NCI-H69 (cell line): Measurements from ENCODE around the gene CILP2.

Experiments used
- DNase-seq: peaks from one replicate; lab custom pipeline; 2025; lab: John Stamatoyannopoulos, UW

The CILP2 gene

DNA sequence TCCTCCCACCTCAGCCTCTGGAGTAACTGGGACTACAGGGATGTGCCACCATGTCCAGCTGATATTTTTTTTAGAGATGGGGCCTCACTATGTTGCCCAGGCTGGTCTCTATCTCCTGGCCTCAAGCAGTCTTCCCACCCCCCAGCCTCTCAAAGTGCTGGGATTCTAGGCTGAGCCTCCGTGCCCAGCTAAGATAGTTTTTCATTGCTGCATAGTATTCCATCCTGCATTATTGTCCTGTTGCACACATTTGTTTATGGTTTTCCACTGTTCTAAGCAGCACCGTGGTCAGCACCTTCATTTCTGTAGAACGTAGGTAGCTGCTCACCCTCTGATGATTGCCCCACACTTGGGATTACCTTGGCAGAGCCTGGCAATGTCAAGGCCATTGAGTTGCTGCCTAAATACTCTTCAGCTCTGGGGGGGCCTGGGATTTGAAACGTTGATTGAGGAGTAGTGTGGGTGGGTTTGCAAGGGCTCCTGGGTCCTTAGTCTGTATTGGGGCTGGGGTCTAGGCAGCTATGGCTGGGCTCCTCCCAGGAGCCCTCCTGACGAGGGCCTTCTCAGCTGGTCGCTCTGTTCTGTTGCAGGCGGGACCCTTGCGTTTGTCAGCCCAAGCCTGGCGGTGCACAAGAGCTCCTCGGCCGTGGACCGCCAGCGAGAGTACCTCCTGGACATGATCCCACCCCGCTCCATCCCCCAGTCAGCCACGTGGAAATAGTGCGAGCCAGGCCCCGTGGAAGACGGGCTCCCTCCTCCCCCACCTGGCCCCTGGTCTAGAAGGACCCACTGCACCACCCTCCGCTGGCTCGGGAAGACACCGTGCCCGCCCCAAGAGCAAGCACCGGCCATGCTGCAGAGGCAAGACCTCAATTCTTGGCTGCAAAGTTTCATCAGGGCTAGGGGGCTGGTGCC is 33.1 kb upstream of the CILP2 start:
- no peak for DNase-seq

DNA sequence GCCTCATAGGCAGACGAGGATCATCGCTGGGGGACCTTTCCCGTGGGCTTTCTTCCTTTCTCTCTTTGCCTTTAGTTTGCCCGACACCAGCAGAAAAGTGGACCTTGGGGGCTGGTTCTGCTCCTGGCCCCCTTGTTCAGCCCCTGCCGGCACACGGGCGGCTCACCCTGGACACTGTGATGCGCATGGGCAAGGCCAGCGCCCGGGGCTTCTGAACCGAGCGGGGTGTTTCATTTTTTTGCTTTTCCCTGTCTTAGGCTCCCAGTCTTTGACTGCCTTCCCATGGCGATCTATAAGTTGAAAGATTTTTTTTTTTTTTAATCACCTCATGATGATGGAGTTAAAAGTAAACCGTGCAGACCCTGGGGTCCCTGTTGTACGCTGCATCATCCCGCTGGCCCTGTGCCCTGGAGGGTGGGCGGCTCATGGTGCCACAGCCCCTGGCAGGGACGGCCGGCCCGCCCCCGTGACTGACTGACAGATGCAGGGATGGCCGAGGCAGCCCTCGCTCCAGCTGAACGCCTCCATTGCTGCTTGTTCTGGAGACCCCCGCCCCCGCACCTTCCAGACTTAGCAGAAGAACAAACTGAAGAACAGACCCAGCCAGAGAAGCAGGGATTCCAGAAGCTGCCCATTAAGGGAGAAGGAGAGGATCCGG is 32.3 kb upstream of the CILP2 start:
- DNase-seq, result no peak

DNA sequence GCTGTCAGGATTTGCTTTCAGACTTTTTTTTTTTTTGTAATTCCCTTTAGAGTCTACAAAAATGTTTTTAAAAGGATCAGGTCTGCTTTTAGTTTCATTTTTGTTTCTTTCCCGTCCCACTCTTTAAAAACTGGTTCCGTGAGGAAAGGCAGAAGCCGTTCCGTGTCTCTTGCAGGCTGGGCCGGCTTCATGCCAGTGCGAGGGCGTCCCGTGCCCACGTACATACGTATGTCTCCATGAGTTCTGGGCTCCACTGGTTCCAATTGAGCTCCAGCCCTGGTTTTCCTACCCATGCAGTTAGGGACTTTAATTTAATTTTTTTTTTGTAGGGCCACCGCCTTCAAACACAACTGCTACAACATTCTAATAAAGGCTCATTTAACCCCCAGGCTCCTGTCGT is 31.5 kb upstream of the CILP2 start:
- no peak for DNase-seq

DNA sequence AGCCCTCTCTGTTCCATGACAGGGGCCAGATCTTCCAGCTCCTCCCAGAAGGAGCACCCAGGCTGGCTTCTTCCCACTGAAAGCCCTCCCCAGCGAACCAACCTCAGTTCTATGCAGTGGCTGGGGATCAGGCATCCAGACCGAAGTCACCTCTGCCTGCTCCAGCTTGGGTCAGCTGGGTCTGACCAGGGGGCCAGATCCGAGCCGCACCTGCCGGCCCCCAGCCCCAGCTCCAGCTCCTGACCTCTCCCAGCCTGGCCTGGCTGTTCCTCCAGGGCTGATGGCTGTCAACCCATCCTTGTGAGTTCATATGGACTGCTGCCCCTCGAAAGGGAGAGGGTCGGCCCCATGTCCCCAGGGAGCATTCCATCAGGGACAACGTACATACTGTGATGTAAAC is 30.7 kb upstream of the CILP2 start:
- no peak for DNase-seq

DNA sequence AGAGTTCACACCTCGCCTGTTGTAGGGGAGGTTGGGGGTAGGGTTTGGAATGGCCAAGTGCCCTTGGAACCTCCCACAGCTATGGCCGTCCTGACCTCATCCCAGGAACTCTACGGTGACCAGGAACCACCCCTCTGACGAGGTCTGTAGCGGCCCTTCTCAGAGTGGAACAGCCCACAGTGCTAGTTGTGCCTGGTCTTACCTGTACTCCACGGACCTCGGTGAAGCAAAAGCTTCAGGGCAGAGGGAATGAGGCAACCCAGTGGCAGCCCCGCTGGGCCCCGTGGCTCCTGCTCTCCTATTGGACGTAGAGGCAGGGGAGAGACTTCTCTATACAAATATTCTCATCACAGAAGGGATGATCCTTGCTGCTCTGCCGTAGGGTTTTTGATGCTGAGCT is 29.8 kb upstream of the CILP2 start:
- no peak for DNase-seq

DNA sequence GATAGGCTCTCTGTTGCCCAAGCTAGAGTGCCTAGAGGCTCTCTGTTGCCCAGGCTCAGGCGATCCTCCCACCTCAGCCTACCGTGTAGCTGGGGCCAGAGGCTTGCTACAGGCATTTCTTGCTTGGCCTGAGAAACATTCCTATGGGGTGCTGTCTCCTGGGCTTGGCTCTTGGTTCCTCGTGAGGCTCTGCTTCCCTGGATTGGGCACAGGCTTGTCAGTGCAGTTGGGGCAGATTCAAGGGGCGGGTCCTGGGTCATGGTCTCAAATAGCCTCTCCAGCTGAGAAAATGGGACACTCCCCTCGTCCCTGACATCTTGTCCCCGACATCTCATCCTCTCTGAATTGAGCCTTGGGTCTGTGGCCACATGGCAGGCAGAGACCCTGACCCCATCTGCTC is 27.6 kb upstream of the CILP2 start:
- DNase-seq, result no peak

DNA sequence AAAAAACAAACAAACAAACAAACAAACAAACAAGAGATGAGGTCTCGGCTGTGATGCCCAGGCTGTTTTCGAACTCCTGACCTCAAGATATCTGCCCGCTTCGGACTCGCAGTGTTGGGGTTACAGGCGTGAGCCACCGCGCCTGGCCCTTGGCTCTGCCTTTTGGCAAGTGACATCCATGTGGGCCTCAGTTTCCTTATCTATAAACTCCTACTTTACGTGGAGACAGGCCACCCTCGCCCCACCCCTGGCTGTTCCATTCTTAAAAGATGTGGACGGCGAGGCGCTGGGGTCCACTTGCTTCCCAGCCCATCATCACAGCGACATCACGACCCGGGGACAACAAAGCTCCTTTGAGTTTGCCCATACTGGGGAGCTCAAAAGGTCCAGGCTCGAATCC is 24.4 kb upstream of the CILP2 start:
- no peak for DNase-seq

DNA sequence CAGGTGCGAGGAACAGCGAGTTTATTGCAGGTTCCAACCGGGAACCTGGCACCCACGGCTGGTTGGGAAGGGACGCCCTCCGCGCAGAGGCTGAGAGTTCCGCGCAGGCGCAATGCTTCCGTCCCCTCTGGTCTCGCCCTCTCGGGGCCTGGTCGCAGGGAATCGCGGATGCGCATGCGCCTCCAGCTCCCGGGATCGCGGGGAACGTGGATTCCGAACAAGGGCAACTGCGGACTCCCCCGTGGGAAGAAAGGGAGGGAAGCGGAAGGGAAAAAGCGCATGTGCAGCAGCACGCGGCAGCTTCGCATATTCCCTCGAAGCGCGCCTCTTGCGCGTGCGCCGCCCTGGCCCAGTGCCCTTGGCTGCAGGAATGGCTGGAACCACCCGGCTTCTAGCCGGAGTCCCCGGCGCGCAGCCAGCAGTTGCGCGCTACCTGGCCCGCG is 23.8 kb upstream of the CILP2 start:
- no peak for DNase-seq

DNA sequence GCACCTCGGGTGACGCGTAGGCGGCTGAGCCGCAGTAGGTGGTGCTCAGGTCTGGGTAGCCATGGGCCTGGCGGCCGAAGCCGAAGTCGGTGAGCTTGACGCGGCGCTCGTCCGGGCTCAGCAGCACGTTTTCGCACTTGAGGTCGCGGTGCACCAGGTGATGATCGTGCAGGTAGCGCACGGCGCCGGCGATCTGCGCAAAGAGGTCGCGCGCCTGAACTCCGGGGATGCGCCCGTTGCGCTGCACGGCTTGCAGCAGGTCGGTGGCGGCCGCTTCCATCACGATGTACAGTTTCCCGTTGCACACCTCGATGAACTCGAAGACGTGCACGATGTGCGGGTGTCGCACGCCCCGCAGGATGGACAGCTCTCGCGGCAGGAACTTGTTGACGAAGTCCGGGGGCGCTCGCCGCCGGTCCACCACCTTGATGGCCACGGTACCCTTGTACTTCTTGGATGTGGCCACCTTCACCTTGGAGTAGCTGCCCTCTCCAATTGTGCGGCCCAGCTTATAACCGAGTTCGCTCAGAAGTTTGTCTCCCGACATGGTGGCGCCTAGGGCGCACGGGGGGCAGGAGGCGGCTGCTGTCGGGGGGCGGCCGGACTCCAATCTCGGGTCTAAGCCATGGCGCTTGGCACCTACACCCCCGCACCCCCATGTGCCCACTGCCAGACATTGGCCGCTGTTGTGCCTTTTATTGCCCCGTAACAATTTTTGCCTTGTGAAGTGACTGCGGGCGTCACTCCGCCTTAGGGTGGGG is 23.0 kb upstream of the CILP2 start, which contains the start of gene TSSK6:
TSSK6 (minus strand) TSS at position 668 of the 761 bp plus-strand sequence; CDS start at position 547, 121 bp downstream.
- DNase-seq, result no peak

DNA sequence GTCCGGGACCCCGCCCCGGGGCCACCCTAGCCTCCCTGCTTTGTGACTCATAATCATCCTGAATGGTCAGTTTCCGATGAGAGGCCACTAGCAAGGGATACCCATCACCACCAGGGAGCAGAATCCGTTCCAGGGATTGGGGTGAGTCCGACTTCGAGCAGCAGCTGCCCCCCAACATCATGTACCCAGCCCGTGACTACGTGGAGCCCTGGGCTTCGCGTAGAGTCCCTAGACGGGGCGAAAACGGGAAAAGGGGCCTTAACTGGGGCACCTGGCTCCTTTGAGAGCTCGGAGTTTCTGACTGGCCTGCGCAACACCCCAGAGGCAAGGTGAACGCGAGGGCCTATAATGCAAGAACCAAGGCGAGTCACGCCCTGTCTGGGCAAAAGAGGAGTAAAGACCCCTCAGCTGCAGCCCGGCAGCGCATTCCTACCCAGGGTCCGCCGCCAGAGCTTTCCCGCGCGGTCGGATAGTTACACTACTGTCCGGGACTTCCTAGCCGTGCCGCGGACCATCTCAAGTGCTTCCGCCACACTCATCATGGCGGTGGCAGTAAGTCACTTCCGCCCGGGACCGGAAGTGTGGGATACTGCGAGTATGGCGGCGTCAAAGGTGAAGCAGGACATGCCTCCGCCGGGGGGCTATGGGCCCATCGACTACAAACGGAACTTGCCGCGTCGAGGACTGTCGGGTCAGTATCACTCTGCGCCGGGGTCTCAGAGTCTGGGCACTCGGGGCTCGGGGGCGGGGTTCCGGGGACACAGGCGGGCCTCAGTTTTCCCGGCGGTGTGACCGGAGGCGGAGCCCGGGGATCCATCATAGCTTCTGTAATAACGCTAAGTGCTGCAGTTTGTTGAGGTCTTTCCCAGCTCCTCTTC is 22.2 kb upstream of the CILP2 start, which contains the start of gene NDUFA13:
NDUFA13 (plus strand) TSS at position 584 of the 878 bp plus-strand sequence; CDS start at position 598, 14 bp downstream.
- peak; percentile 95 for DNase-seq

DNA sequence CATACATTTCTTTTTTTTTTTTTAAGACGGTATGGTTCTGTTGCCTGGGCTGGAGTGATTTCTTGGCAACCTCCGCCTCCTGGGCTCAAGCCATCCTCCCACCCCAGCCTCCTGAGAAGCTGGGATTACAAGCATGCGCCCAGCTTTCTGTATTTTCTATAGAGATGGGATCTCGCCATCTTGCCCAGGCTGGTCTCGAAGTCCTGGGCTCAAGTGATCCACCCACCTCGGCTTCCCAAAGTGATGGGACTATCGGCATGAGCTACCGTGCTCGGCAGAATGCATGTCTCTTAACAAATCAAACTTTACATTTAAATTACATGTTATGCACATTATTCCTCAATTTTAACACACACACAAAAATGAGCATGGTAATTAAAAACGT is 20.8 kb upstream of the CILP2 start:
- DNase-seq, result no peak

DNA sequence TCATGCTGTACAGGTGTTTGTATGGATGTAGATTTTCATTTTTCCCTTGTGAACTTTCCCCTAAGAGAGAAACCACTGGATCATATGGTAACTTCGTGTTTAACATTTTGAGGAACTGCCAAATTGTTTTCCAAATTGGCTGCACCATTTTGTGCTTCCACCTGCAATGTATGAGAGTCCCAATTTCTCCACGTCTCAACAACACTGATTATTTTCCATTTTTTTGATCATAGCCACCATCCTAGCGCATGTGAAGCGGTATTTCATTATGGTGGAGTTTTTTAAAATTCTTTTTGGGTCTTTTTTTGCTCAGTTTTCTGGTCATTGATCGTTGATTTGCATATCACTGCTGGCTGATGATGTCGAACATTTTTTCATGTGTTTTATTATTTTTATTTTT is 17.1 kb upstream of the CILP2 start:
- no peak for DNase-seq

DNA sequence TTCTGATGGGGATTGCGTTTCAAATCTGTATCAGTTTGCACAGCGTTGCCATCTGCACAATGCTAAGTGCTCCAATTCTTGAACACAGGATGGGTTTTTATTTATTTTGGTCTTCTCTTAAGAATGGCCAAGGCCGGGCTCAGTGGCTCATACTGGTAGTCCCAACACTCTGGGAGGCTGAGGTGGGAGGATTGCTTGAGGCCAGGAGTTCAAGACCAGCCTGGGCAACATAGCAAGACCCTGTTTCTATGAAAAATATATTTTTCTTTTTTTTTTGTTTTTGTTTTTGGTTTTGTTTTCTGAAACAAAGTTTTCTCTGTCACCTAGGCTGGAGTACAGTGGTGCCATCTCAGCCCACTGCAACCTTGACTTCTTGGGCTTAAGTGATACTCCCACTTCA is 14.9 kb upstream of the CILP2 start:
- DNase-seq, result no peak

DNA sequence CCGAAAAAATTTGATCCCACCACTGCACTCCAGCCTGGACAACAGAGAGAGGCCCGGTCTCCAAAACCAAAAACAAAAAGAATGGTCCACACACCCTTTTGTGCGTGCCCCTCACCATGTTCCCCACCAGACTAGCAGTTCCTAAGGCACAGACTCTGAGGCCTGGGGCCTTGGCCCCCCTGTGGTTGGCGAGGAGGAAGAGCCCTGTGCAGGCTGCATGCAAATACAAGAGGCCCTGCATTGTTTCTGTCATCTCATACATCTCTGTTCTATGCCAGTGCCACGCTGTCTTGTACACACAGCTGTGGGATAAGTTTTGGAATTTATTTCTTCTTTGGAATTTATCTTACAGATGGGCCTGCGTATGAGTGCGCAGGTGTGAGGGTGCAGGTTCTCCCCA is 14.0 kb upstream of the CILP2 start:
- DNase-seq, result no peak

DNA sequence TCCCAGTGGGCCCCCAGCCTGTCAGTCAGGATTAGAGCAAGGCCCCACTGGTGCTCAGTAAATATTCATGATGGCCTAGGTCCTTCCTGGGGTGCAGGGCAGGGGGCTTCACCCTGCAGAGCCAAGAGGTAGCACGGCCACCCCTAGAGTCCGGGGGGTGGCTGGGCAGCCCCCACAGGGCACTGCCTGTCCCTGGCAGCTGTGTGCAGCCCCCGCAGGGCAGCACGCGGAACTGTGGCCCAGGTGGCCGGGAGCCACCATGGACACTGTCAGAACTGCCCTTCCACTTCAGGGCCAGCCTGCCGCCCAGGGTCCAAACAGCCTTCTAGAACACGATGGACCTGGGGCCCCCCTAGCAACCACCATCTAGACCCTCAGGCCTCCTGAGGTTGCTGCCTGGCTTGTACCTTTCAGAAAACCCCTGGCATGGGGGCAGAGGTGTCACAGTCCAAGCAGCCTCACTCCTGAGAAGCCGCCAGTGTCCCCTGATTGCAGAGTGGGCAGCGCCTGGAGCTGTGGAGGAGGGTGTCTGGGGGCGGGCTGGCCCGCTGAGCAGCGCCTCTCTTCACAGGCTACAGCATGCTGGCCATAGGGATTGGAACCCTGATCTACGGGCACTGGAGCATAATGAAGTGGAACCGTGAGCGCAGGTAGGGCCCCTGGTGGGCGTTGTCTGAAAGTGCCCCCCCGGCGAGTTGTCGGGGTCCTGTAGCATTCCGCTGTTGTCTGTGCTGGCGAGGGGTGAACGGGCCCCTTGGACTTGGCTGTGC is 12.3 kb upstream of the CILP2 start:
- DNase-seq, result no peak

DNA sequence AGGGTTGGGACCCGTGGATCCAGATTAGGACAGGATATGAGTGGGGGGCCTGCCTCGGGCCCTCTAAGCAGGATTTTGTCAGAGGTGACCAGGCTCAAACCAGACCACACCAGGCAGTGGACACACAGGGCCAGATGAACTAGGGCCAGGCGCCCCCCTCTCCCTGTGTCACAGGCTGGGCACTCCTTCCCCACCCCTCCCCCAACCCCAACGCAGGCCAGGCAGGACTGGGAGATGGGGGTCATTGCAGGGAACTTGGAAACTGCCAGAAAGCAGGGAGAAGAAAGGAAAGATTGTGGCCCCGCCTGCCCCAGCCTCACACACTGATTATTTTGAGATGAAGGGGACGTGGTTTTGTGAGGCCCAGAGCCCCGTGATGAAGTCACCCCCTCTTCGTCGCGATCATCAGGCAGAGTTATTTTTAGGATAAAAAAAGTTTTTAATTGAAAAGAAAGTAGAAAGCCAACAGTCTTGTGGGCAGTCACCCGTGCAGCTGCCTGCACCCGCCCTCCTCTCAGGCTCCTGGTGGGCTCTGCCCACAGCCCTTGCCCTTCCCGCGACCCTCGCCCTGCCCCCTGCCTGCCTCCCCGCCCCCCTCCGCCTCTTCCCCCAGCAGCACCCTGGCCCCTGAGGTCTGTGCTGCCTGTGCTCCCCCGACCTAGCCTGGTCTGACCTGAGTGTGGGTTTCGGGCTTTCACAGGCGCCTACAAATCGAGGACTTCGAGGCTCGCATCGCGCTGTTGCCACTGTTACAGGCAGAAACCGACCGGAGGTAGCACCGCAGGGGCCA is 11.3 kb upstream of the CILP2 start:
- DNase-seq, result no peak

DNA sequence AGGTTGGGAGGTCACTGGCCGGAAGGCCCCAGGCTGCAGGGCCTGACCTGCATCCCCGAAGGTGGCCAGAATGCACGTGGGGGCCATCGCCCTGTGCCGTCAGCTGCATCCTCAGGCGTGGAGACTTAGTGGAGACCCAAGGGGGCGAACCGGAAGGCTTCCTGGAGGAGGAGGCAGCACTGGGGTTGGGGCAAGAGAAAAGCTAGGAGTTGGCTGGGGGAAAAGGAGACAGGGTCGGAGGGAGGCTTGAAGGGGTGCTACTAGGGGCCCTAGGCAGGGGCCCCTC is 10.8 kb upstream of the CILP2 start:
- no peak for DNase-seq

DNA sequence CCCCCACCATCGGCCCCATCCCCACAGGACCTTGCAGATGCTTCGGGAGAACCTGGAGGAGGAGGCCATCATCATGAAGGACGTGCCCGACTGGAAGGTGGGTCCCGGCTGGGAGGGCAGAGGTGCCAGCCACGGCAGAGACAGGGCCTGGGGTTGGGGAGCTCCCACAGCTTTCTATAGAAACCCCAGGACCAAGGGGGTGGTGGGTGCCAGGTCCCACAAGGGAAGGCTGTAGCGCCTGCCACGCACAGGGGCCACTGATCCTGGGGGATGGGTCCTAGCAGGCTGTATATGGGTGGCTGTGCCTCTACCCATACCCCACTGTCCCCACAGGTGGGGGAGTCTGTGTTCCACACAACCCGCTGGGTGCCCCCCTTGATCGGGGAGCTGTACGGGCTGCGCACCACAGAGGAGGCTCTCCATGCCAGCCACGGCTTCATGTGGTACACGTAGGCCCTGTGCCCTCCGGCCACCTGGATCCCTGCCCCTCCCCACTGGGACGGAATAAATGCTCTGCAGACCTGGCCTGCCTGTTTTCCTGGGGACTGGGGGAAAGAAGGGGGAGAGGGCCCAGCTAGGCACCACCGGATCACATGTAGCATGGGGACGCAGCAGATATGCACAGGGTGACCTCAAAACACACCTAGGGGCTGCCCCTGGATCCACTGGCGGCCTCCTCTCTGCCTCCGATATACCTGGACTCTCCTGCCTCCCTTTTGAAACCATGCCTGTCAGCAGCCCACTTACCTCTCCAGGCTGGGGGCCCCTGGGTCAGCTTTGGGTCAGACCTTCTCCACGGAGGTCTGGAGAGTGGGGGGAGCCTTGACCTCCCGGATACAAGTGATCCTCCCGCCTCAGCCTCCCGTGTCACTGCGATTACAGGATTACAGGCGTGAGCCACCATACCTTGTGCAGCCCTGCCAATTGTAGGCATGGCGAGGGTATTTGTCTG is 10.1 kb upstream of the CILP2 start:
- no peak for DNase-seq
